Measurements from ENCODE around the gene DTX1. TPM values are rescaled to one million over a fixed set of nuclear protein-coding genes. Genes with fewer than 3 reads are reported as not detected.

The DTX1 gene
- total RNA-seq, 4 donors from 2014 or later: 1.1 to 3.4 (median 1.7) TPM

- WGBS: 74% methylated on average over 3 of the region's 3 CpGs
- H3K36me3 ChIP-seq: no peaks in the 10 kb centered on the region
- no peaks in the 10 kb centered on the region for H3K9me3 ChIP-seq
- no peak overlapping the region for H3K27ac ChIP-seq
- no peak for DNase-seq (ENCODE audit: low spot score in 2 of 2)
- H3K4me1 ChIP-seq: no peaks in the 10 kb centered on the region
- no peak for TF ChIP-seq POLR2AphosphoS5 (IDR thresholded peaks at IDR 0.05)
- TF ChIP-seq POLR2A (IDR thresholded peaks at IDR 0.05): no peak
- TF ChIP-seq CTCF (IDR thresholded peaks at IDR 0.05): no peak
- no peak for TF ChIP-seq EP300 (IDR thresholded peaks at IDR 0.05)
- no peak overlapping the region for H3K4me3 ChIP-seq
- H3K27me3 ChIP-seq: peaks cover 16% of the 10 kb centered on the region
Measured at GRCh38 chr12:113120670-113121370, 64.3 kb downstream of the DTX1 start.

GRCh38 chr12:113127791-113128199, 71.3 kb downstream of the DTX1 start:
- Histone ChIP-seq H3K4me3 (no peak overlapping the region), H3K4me1 (peaks cover 2% of the 10 kb centered on the region), H3K36me3 (no peaks in the 10 kb centered on the region), H3K27me3 (peaks cover 5% of the 10 kb centered on the region), H3K27ac (no peak overlapping the region), H3K9me3 (no peaks in the 10 kb centered on the region)
- WGBS: 80% methylated on average over 2 of the region's 15 CpGs
- DNase-seq (ENCODE audit: low spot score in 2 of 2): no peak
- TF ChIP-seq CTCF (IDR thresholded peaks at IDR 0.05) (no peak), POLR2AphosphoS5 (IDR thresholded peaks at IDR 0.05) (no peak), POLR2A (IDR thresholded peaks at IDR 0.05) (no peak)

GRCh38 chr12:113128802-113129663, 72.5 kb downstream of the DTX1 start:
- peaks cover 13% of the 10 kb centered on the region for H3K27me3 ChIP-seq
- no peak for DNase-seq (ENCODE audit: low spot score in 2 of 2)
- H3K27ac ChIP-seq: no peak overlapping the region
- no peaks in the 10 kb centered on the region for H3K9me3 ChIP-seq
- peaks cover 2% of the 10 kb centered on the region for H3K4me1 ChIP-seq
- H3K36me3 ChIP-seq: no peaks in the 10 kb centered on the region
- no peak overlapping the region for H3K4me3 ChIP-seq
- no peak for TF ChIP-seq POLR2AphosphoS5 (IDR thresholded peaks at IDR 0.05)
- TF ChIP-seq EP300 (IDR thresholded peaks at IDR 0.05): no peak
- TF ChIP-seq CTCF (IDR thresholded peaks at IDR 0.05): no peak
- no peak for TF ChIP-seq POLR2A (IDR thresholded peaks at IDR 0.05)
- 62% methylated on average over 9 of the region's 9 CpGs for WGBS

- no peaks in the 10 kb centered on the region for H3K36me3 ChIP-seq
- peaks cover 21% of the 10 kb centered on the region for H3K27me3 ChIP-seq
- 73% methylated on average over 15 of the region's 17 CpGs for WGBS
- H3K9me3 ChIP-seq: no peaks in the 10 kb centered on the region
- H3K27ac ChIP-seq: no peak overlapping the region
- H3K4me1 ChIP-seq: peaks cover 3% of the 10 kb centered on the region
- no peak overlapping the region for H3K4me3 ChIP-seq
- no peak for TF ChIP-seq EP300 (IDR thresholded peaks at IDR 0.05)
- no peak for TF ChIP-seq CTCF (IDR thresholded peaks at IDR 0.05)
- no peak for TF ChIP-seq POLR2A (IDR thresholded peaks at IDR 0.05)
- TF ChIP-seq POLR2AphosphoS5 (IDR thresholded peaks at IDR 0.05): no peak
- no peak for DNase-seq (ENCODE audit: low spot score in 2 of 2)
Measured at GRCh38 chr12:113129664-113130456, 73.3 kb downstream of the DTX1 start.

Data from suprapubic skin (tissue), 4 donors.